GM12878 (cell line): Measurements from ENCODE around the gene DNAJC17. TPM values are rescaled to one million over a fixed set of nuclear protein-coding genes. Genes with fewer than 3 reads are reported as not detected.

ENCODE experiments used
- ATF2 ChIP-seq: IDR thresholded peaks from 2 replicates; pipeline ENCODE4 v1.6.1; 2012; ENCODE audit warnings: low read length, inconsistent platforms
- CEBPB ChIP-seq, 2 experiments: fragments of 150-350 bp in 1 of 2; IDR thresholded peaks; 2 replicates each; pipeline ENCODE4 v1.6.1; 2012 to 2014; ENCODE audit warnings: low read depth in 2 of 2, low read length in 2 of 2, borderline replicate concordance in 1 of 2, inconsistent platforms in 1 of 2
- CTCF ChIP-seq, 3 experiments: IDR thresholded peaks in 2 of 3; conservative IDR thresholded peaks in 1 of 3; 2 replicates each; pipeline ENCODE4 v1.5.1; 2011; ENCODE audit warnings: low read depth in 3 of 3, low read length in 3 of 3, mild to moderate bottlenecking in 3 of 3, control low read depth in 2 of 3, moderate library complexity in 2 of 3, inconsistent platforms in 1 of 3, mixed read lengths in 1 of 3; ENCODE audit not compliant: control insufficient read depth in 2 of 3, insufficient read depth in 1 of 3; ENCODE audit errors: extremely low read depth in 1 of 3
- PKNOX1 ChIP-seq: fragments of 450-650 bp; IDR thresholded peaks from 2 replicates; pipeline ENCODE4 v1.6.1; 2016; ENCODE audit warnings: mild to moderate bottlenecking
- TBL1XR1 ChIP-seq: IDR thresholded peaks from 2 replicates; pipeline ENCODE4 v1.6.1; 2012; ENCODE audit warnings: low read depth, low read length, improper control_type of control experiment
- ZBTB40 ChIP-seq: fragments of 450-650 bp; IDR thresholded peaks from 2 replicates; pipeline ENCODE4 v1.6.1; 2016; ENCODE audit warnings: mild to moderate bottlenecking, moderate library complexity, borderline replicate concordance
- ZNF384 ChIP-seq: IDR thresholded peaks from 2 replicates; pipeline ENCODE4 v1.6.1; 2012; ENCODE audit warnings: low read depth, mild to moderate bottlenecking, low read length, improper control_type of control experiment, borderline replicate concordance
- polyA plus RNA-seq, 11 experiments: library from polyadenylated mRNA; depleted of rRNA in 4 of 11; unstranded in 6 of 11; stranded (reverse) in 5 of 11; fragments of >200 nt; fragmentation: Nextera tagmentation in 4 of 11; fragmentation: Illumina TruSeq in 1 of 11; extraction: Ambion mirVana in 4 of 11; extraction: Trizol in 1 of 11; gene quantifications; 1 replicate in 1 of 11; 2 replicates in 10 of 11; pipeline versions ENCODE4 v1.2.1 to v1.2.3, GENCODE V29; 2011 to 2016; ENCODE audit warnings: inconsistent platforms in 2 of 11, missing spikeins in 2 of 11, low read depth in 1 of 11
- total RNA-seq, 4 experiments: library from RNA; depleted of rRNA in 3 of 4; stranded (reverse); fragments of >200 nt in 3 of 4; fragmentation: Illumina TruSeq in 1 of 4; extraction: Trizol in 1 of 4; gene quantifications; 2 replicates each; pipeline versions ENCODE4 v1.2.1 to v1.2.3, GENCODE V29; 2013 to 2021

Gene DNAJC17
- total and polyA plus RNA-seq, 10 of the 15 experiments (the other 5 are each of a cell fraction or from before 2014, with no cell fraction given) = 6.1 to 62.8 (median 45.4) TPM

- TF ChIP-seq CTCF (IDR thresholded peaks at IDR 0.05 in 2 of 3, conservative IDR thresholded peaks at IDR 0.05 in 1 of 3; ENCODE audit: control insufficient read depth in 2 of 3, extremely low read depth in 1 of 3, insufficient read depth in 1 of 3, low read depth in 3 of 3, low read length in 3 of 3) (no peak), ZBTB40 (no peak), ATF2 (no peak), ZNF384 (no peak), TBL1XR1 (no peak), CEBPB (IDR thresholded peaks at IDR 0.05; ENCODE audit: borderline replicate concordance in 1 of 2, low read depth in 2 of 2, low read length in 2 of 2) (no peak), PKNOX1 (no peak)
Measured at GRCh38 chr15:40744815-40745152, 62.5 kb downstream of the DNAJC17 start (continued).
